Amniotic epithelial cell (primary cell): ENCODE results near the gene PIF1.
"Not testable (repeated sequence)": the region's sequence is repeated elsewhere in the genome, so short reads cannot be mapped to it uniquely, and the experiment has no call there.

Experiments
- DNase-seq: peaks from one replicate; pipeline ENCODE4 v3.0.0-alpha.2; 2010; ENCODE audit warnings: low read depth

Gene PIF1

GRCh38 chr15:64847448-64847847 is 22.0 kb upstream of the PIF1 start:
- no peak for DNase-seq

DNA sequence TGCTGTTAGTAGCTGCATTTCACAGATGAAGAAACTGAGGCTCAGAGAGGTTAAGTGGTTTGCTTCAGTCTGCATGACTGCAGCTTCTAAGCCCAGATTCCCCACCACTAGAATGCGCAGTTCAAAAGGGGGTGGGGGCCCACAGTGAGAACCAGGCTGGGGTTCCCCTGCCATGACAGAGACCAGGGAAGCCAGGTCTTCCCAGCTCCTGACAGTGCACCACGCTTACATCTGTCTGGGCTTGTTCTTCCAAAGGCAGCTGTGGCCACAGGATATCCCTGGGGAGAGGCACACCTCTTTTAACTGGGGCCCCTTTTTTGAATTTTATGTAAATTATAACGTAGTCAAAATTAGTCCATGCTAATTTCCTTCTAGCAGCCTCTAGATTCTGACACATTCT is 21.6 kb upstream of the PIF1 start:
- no peak for DNase-seq

DNA sequence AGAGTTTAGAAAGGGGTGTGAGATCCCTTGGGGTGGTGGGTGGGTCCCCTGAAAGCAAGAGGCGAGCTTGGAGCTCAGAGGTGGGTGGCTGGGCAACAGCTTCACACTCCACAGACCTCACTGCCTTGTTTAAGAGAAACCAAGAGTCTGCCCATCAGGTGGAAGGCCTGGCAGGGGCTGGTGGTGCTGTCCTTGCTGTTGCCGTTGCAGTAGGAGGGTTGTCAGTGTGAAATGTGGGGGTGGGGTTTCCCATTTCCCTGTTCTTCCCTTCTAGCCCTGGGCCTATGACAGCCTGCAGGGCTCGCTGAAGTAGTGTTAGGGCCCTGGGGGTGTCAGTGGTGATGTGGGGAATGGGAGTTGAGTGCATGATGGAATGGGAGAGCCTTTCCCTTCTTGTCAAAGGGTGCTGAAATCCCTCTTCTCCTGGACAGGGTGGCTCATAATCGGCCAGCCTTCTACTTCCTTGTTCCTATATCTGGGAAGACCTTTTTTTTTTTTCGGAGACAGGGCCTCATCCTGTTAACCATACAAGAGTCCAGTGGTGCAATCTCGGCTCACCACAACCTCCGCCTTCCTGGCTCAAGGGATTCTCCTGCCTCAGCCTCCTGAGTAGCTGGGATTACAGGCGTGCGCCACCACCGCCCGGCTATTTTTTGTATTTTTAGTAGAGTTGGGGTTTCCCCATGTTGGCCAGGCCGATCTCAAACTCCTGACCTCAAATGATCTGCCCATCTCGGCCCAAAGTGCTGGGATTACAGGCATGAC is 20.6 kb upstream of the PIF1 start:
- peak; percentile 45 for DNase-seq

GRCh38 chr15:64845183-64845611 is 19.8 kb upstream of the PIF1 start:
- DNase-seq: no peak

DNA sequence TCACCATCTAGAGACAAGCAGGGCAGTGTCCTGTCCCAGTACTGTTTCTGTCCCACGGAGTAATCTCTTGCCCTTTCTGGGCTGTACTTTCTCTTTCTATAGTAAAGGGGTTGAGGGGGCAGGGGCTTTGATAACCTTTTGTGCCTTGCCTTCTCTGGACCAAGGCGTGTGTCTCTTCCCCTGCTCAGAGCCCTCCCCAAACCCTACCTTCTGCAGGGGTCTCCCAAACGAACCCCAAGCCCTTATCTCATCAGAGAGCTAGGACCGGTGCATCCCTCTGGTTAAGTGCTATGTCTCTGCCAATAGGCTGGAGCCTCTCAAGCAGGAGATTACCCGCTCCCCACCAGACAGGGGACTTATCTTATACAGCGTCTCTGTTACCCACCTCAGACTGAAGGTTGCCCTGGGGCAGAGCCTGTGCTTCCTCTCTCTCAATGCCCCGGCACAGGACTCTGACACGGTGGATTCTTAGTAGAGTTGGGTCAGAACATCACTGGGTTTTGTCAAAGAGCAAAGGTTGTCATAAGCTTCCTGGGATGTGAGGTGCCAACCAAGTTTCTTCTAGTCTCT is 19.2 kb upstream of the PIF1 start:
- no peak for DNase-seq

GRCh38 chr15:64843991-64844390 is 18.5 kb upstream of the PIF1 start:
- DNase-seq: no peak

GRCh38 chr15:64842986-64843561 is 17.6 kb upstream of the PIF1 start:
- peak; percentile 57 for DNase-seq

GRCh38 chr15:64842096-64842939 is 16.9 kb upstream of the PIF1 start:
- DNase-seq: peak; percentile 31

- peak; percentile 90 for DNase-seq
Measured at GRCh38 chr15:64841344-64842095, 16.1 kb upstream of the PIF1 start, which contains the start of gene PLEKHO2. TSS of gene PLEKHO2 (plus strand) at chr15:64841915. CDS start at chr15:64842017, 102 bp downstream.

GRCh38 chr15:64841060-64841343 is 15.6 kb upstream of the PIF1 start:
- DNase-seq: no peak

GRCh38 chr15:64837502-64837901 is 12.1 kb upstream of the PIF1 start:
- no peak for DNase-seq

- no peak for DNase-seq
Measured at GRCh38 chr15:64836023-64836536, 10.6 kb upstream of the PIF1 start.

- DNase-seq: no peak
Measured at GRCh38 chr15:64833690-64834089, 8.2 kb upstream of the PIF1 start.

- DNase-seq: peak; percentile 49
Measured at GRCh38 chr15:64828985-64829384, 3.5 kb upstream of the PIF1 start.

DNA sequence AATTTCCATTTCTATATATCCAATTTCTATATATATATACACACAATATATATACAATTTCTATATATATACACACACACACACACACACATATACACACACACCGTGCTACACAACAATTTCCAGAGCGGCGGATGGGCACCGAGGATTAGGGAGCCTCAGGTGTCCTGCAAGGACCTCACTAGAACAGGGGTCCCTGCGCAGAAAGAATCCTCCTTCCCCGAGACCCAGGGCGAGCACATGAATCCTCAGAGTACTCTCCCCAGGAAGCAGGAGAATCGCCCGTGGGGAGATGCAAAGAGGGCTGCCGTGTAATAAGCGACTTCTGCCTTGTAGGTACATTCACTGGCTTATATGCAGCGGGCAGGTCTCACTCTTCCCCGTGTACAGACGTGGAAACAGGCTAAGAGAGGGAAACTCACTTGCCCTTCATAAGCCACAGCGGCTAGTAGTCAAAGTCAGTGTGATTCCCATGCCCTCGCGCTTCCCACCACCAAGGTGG is 467 bp downstream of the PIF1 start:
- DNase-seq: no peak

DNA sequence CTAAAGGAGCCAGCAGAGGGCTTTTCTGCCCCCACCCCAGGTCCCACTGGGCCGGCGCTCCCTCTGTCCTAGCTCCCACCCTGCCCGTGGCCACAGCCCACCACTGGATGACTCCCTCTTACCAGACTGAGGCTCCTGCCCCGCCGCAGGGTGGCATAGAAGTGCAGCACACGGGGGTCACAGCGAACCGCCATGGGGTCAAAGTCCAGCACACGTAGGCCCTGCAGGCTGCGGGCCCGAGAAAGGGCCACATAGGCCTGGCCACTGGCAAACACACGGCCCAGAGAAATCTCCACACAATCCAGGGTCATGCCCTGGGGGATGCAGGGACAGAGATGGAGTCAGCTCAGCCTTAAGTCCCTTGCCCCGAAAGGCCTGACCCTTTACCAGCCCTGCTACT is 9.0 kb downstream of the PIF1 start:
- no peak for DNase-seq

DNA sequence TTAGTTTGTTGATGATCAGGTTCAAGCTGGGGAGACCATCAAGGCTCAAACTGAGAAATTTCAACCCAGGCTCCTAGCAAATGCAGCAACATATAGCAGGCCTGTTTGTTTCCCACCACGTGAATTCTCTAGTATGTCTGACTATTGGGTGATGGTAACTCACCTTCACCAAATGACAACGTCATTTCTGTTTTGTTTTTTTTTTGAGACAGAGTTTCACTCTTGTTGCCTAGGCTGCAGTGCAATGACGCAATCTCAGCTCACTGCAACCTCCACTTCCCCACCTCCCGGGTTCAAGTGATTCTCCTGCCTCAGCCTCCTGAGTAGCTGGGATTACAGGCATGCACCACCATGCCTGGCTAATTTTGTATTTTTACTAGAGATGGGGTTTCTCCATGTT is 10.5 kb downstream of the PIF1 start:
- DNase-seq: not testable (repeated sequence)

- DNase-seq: not testable (repeated sequence)
Measured at GRCh38 chr15:64814283-64814682, 11.2 kb downstream of the PIF1 start.

GRCh38 chr15:64813075-64813474 is 12.4 kb downstream of the PIF1 start:
- peak; percentile 79 for DNase-seq

DNA sequence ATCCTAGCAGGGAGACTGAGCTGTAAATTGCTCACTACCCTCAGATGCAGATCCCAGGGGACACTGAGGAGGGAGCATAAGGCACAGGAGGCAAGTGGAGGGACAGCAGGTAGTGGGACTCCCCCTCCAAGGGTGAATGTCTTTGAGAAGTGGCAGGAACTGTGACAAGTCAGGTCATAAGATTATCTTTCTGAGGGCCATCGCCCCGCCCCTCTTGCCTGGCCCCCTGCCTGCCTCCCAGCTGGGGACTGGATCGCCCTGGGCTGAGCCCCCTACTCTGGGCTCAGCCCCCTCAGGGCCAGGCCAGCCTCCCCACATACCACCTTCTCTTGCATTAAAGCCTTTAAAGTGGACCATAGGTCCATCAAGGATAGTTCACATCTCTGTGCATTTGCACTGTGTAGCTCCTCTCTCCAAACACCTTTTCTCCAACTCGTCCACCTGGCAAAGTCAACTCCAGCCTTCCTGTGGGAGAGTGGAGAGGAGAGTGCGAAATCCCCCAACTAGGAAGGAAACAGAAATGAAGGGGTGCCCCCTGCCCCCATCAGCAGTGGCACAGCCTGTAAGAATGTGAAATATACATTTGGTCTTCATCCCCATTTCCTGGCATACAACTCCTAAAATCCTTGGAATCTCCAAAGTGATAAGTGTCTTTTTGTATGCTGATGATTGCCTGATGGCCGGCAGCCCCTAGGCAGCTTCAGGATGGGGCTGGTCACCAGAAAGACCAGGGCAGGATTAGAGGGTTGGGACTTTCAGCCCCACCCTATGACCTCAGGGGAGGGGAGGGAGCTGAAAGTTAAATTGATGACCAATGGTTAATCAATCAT is 14.7 kb downstream of the PIF1 start:
- no peak for DNase-seq
